Brain microvascular endothelial cell (primary cell): ENCODE measurements around the gene PKD1L1.

Experiments
- DNase-seq: peaks from one replicate; pipeline ENCODE4 v3.0.0-alpha.2; 2020
- H3K27ac ChIP-seq: fragments of 250-450 bp; sonication (Bioruptor Pico); 2 replicates; pipeline ENCODE4 v1.5.1; 2020; ENCODE audit warnings: mild to moderate bottlenecking, moderate library complexity
- H3K27me3 ChIP-seq: fragments of 250-450 bp; sonication (Bioruptor Pico); replicated peaks from 2 replicates; pipeline ENCODE4 v1.5.1; 2020; ENCODE audit warnings: mild to moderate bottlenecking
- H3K36me3 ChIP-seq: fragments of 250-450 bp; sonication (Bioruptor Pico); replicated peaks from 2 replicates; pipeline ENCODE4 v1.5.1; 2020; ENCODE audit warnings: mild to moderate bottlenecking
- H3K4me3 ChIP-seq: 2 replicates; pipeline ENCODE4 v1.5.1; 2011; ENCODE audit warnings: low read depth, mild to moderate bottlenecking, control low read depth, low read length, moderate library complexity
- CTCF ChIP-seq: IDR thresholded peaks from 2 replicates; pipeline ENCODE4 v1.5.1; 2011; ENCODE audit warnings: low read depth, mild to moderate bottlenecking, moderate library complexity, low read length, control low read depth, inconsistent platforms; ENCODE audit errors: missing control alignments
- in situ Hi-C: cut with HindIII; loops from 2 replicates; pipeline ENCODE4 v1.10.0; 2017; ENCODE audit warnings: low sequenced_read_pairs, low pct_ligation_motif_present

The PKD1L1 gene

GRCh38 chr7:47875406-47875805 lies 72.9 kb downstream of the PKD1L1 start:
- no peak for TF ChIP-seq CTCF
- no peak for DNase-seq
- Histone ChIP-seq H3K27me3 (no peaks in the 10 kb centered on the region), H3K27ac (no peak overlapping the region), H3K4me3 (no peak overlapping the region), H3K36me3 (no peaks in the 10 kb centered on the region)
- in situ Hi-C loops: no loop called here

GRCh38 chr7:47873762-47874161 lies 74.5 kb downstream of the PKD1L1 start:
- DNase-seq: peak; percentile 78
- Histone ChIP-seq H3K27ac (no peak overlapping the region), H3K36me3 (no peaks in the 10 kb centered on the region), H3K4me3 (no peak overlapping the region), H3K27me3 (no peaks in the 10 kb centered on the region)
- in situ Hi-C loops: no loop called here
- no peak for TF ChIP-seq CTCF

- Histone ChIP-seq H3K36me3 (no peaks in the 10 kb centered on the region), H3K27ac (no peak overlapping the region), H3K27me3 (no peaks in the 10 kb centered on the region), H3K4me3 (no peak overlapping the region)
- in situ Hi-C loops: no loop called here
- no peak for DNase-seq
- no peak for TF ChIP-seq CTCF
Measured at GRCh38 chr7:47867286-47867685, 81.0 kb downstream of the PKD1L1 start.

- Histone ChIP-seq H3K4me3 (no peak overlapping the region), H3K36me3 (no peaks in the 10 kb centered on the region), H3K27me3 (no peaks in the 10 kb centered on the region), H3K27ac (no peak overlapping the region)
- no peak for TF ChIP-seq CTCF
- DNase-seq: no peak
- in situ Hi-C loops: no loop called here
Measured at GRCh38 chr7:47866120-47866519, 82.1 kb downstream of the PKD1L1 start.

- Histone ChIP-seq H3K36me3 (no peaks in the 10 kb centered on the region), H3K4me3 (no peak overlapping the region), H3K27me3 (no peaks in the 10 kb centered on the region), H3K27ac (no peak overlapping the region)
- peak; percentile 54 for TF ChIP-seq CTCF
- in situ Hi-C loops: no loop called here
- no peak for DNase-seq
Measured at GRCh38 chr7:47852330-47853245, 95.7 kb downstream of the PKD1L1 start.
